ENCODE results near the gene PGAM5.
"Not testable (repeated sequence)": the region's sequence is repeated elsewhere in the genome, so short reads cannot be mapped to it uniquely, and the experiment has no call there.

Gene PGAM5

DNA sequence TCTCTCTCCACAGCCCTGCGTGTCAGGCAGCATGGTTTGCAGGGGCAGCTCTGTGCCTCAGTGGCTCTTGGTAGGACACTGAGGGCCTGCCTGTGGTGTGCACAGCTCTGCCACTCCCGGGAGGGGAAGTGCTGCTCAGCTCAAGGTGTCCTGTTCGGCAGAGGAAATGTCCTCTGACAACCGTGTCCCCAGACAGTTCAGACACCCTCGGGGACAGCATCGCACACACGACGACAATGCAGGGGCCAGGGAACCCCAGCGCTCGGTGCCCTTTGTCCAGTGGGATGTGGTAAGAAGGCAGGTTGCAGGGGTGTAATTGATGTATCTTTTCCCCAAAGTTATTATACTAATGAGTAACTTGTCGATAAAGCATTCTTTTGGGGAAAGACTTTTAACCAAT lies 36.8 kb downstream of the PGAM5 start:
- H3K4me3 ChIP-seq (ENCODE audit: low read length): no peak overlapping the region
- H3F3A ChIP-seq (ENCODE audit: insufficient read depth, low read length): no peaks in the 10 kb centered on the region
- H3K4me1 ChIP-seq (ENCODE audit: low read length): no peaks in the 10 kb centered on the region
- no peaks in the 10 kb centered on the region for H3K9me2 ChIP-seq (replicated peaks; ENCODE audit: insufficient read depth, low read length)
- DNase-seq: no peak
- peaks cover 5% of the 10 kb centered on the region for H3K79me2 ChIP-seq (ENCODE audit: low read length)
- no peak overlapping the region for H2AFZ ChIP-seq (ENCODE audit: low read length)
- H3K27ac ChIP-seq (ENCODE audit: low read length): no peak overlapping the region
- no peak overlapping the region for H3K9ac ChIP-seq (ENCODE audit: low read length)
- no peaks in the 10 kb centered on the region for H3K9me3 ChIP-seq (replicated peaks; ENCODE audit: insufficient read depth, low read length)
- no peaks in the 10 kb centered on the region for H4K20me1 ChIP-seq (ENCODE audit: insufficient read depth, low read length)
- H3K4me2 ChIP-seq (ENCODE audit: low read depth, low read length): no peak overlapping the region
- TF ChIP-seq, protein P1, sequence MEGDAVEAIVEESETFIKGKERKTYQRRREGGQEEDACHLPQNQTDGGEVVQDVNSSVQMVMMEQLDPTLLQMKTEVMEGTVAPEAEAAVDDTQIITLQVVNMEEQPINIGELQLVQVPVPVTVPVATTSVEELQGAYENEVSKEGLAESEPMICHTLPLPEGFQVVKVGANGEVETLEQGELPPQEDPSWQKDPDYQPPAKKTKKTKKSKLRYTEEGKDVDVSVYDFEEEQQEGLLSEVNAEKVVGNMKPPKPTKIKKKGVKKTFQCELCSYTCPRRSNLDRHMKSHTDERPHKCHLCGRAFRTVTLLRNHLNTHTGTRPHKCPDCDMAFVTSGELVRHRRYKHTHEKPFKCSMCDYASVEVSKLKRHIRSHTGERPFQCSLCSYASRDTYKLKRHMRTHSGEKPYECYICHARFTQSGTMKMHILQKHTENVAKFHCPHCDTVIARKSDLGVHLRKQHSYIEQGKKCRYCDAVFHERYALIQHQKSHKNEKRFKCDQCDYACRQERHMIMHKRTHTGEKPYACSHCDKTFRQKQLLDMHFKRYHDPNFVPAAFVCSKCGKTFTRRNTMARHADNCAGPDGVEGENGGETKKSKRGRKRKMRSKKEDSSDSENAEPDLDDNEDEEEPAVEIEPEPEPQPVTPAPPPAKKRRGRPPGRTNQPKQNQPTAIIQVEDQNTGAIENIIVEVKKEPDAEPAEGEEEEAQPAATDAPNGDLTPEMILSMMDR (IDR thresholded peaks at IDR 0.05; ENCODE audit: low read length): no peak
- TF ChIP-seq EZH2 (optimal IDR thresholded peaks at IDR 0.05; ENCODE audit: low read depth, low read length) (no peak), EZH2phosphoT487 (IDR thresholded peaks at IDR 0.05; ENCODE audit: low read length) (no peak)
- no peaks in the 10 kb centered on the region for H3K36me3 ChIP-seq (replicated peaks; ENCODE audit: insufficient read depth, low read length)
- no peaks in the 10 kb centered on the region for H3K27me3 ChIP-seq (replicated peaks; ENCODE audit: insufficient read depth, low read length)

DNA sequence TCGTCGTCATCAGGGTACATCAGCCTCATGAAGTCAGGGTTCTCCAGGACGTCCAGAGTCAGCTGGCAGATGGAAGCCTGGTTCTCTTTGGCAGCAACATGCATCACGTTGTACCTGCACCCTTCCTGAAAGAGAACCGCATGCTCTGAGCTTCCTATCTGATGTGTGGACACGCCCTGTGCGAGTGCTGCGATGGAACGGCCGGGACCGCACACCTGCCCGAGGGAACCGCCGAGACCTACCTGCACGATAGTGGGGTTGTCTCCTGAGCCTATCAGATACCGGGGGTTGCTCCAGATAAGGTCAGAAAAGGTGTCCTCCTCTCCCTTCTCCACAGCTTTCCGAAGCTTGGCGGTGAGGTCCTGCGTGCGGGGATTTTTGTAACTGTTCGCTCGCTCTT lies 37.3 kb downstream of the PGAM5 start:
- Histone ChIP-seq H3K27me3 (replicated peaks; ENCODE audit: insufficient read depth, low read length) (no peaks in the 10 kb centered on the region), H3K9me3 (replicated peaks; ENCODE audit: insufficient read depth, low read length) (no peaks in the 10 kb centered on the region), H4K20me1 (ENCODE audit: insufficient read depth, low read length) (no peaks in the 10 kb centered on the region), H3F3A (ENCODE audit: insufficient read depth, low read length) (no peaks in the 10 kb centered on the region), H3K27ac (ENCODE audit: low read length) (no peak overlapping the region), H3K4me1 (ENCODE audit: low read length) (no peaks in the 10 kb centered on the region), H3K79me2 (ENCODE audit: low read length) (peaks cover 1% of the 10 kb centered on the region), H3K9me2 (replicated peaks; ENCODE audit: insufficient read depth, low read length) (no peaks in the 10 kb centered on the region), H2AFZ (ENCODE audit: low read length) (no peak overlapping the region), H3K9ac (ENCODE audit: low read length) (no peak overlapping the region), H3K36me3 (replicated peaks; ENCODE audit: insufficient read depth, low read length) (no peaks in the 10 kb centered on the region), H3K4me2 (ENCODE audit: low read depth, low read length) (no peak overlapping the region), H3K4me3 (ENCODE audit: low read length) (no peak overlapping the region)
- TF ChIP-seq EZH2phosphoT487 (IDR thresholded peaks at IDR 0.05; ENCODE audit: low read length): no peak
- no peak for TF ChIP-seq EZH2 (optimal IDR thresholded peaks at IDR 0.05; ENCODE audit: low read depth, low read length)
- TF ChIP-seq, protein P1 (IDR thresholded peaks at IDR 0.05; ENCODE audit: low read length): no peak
- DNase-seq: no peak

DNA sequence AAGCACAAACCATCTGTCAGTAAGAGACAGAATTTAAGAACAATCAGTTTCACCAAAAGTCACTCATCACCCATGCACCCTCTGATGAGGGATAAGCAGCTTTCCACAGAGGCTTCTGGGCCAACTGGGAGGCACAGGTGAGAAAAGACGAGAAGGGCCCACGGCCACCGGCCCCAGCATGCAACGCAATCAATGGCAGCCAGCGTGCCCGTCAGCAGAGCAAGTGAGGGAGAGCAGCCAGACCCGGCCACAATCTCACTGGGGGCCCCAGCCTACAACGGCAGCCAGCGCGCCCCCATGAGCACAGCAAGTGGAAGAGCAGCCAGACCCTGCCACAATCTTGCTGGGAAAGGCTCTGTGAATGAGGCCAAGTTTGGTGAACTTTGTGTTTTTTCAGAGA lies 37.7 kb downstream of the PGAM5 start:
- Histone ChIP-seq H3K27me3 (replicated peaks; ENCODE audit: insufficient read depth, low read length) (no peaks in the 10 kb centered on the region), H3K4me2 (ENCODE audit: low read depth, low read length) (no peak overlapping the region), H3K79me2 (ENCODE audit: low read length) (no peaks in the 10 kb centered on the region; the same call in 1 of the 2 replicates), H3K9me2 (replicated peaks; ENCODE audit: insufficient read depth, low read length) (no peaks in the 10 kb centered on the region), H2AFZ (ENCODE audit: low read length) (no peak overlapping the region), H4K20me1 (ENCODE audit: insufficient read depth, low read length) (no peaks in the 10 kb centered on the region), H3K36me3 (replicated peaks; ENCODE audit: insufficient read depth, low read length) (no peaks in the 10 kb centered on the region), H3F3A (ENCODE audit: insufficient read depth, low read length) (no peaks in the 10 kb centered on the region), H3K9me3 (replicated peaks; ENCODE audit: insufficient read depth, low read length) (no peaks in the 10 kb centered on the region), H3K4me1 (ENCODE audit: low read length) (no peaks in the 10 kb centered on the region), H3K9ac (ENCODE audit: low read length) (no peak overlapping the region), H3K27ac (ENCODE audit: low read length) (no peak overlapping the region), H3K4me3 (ENCODE audit: low read length) (no peak overlapping the region)
- no peak for DNase-seq
- TF ChIP-seq EZH2phosphoT487 (IDR thresholded peaks at IDR 0.05; ENCODE audit: low read length) (no peak), EZH2 (optimal IDR thresholded peaks at IDR 0.05; ENCODE audit: low read depth, low read length) (no peak)
- TF ChIP-seq, protein P1 (IDR thresholded peaks at IDR 0.05; ENCODE audit: low read length): no peak

DNA sequence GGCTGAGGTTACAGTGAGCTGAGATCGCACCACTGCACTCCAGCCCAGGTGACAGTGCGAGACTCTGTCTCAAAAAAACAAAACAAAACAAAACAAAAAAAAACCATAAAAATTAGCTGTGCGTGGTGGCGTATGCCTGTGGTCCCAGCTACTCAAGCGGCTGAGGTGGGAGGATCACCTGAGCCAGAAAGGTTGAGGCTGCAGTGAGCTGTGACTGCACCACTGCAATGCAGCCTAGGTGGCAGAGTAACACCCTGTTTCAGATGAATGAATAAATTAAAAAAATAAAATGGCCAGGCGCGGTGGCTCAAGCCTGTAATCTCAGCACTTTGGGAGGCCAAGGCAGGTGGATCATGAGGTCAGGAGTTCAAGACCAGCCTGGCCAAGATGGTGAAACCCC lies 43.0 kb downstream of the PGAM5 start:
- not testable (repeated sequence) for H4K20me1 ChIP-seq (ENCODE audit: insufficient read depth, low read length); H3K27ac ChIP-seq (ENCODE audit: low read length)
- H3K79me2 ChIP-seq (ENCODE audit: low read length): peaks cover 12% of the 10 kb centered on the region; the same call in 1 of the 2 replicates

More for the DNA sequence above, 43.0 kb downstream of the PGAM5 start:
- not testable (repeated sequence) for H3K36me3 ChIP-seq (replicated peaks; ENCODE audit: insufficient read depth, low read length); H3K4me2 ChIP-seq (ENCODE audit: low read depth, low read length); H3K9ac ChIP-seq (ENCODE audit: low read length); H3K27me3 ChIP-seq (replicated peaks; ENCODE audit: insufficient read depth, low read length); H3K4me3 ChIP-seq (ENCODE audit: low read length); H3K4me1 ChIP-seq (ENCODE audit: low read length); H3K9me2 ChIP-seq (replicated peaks; ENCODE audit: insufficient read depth, low read length); H3K9me3 ChIP-seq (replicated peaks; ENCODE audit: insufficient read depth, low read length); DNase-seq; H2AFZ ChIP-seq (ENCODE audit: low read length); H3F3A ChIP-seq (ENCODE audit: insufficient read depth, low read length)

Measured in MM.1S (cell line).